GM13976 (cell line): Measurements from ENCODE around the gene FCN2.

ENCODE experiments used
- DNase-seq: peaks from one replicate; pipeline ENCODE4 v3.0.0; 2012; ENCODE audit warnings: low spot score
- in situ Hi-C: fragments of 300-500 bp; cut with MboI; formaldehyde crosslinking; loops from one replicate; pipeline ENCODE4 v1.12.0; 2022; ENCODE audit warnings: low sequenced_read_pairs, mixed read lengths, inconsistent platforms; ENCODE audit not compliant: unreplicated experiment
- TF ChIP-seq, protein P1 (sequence below): IDR thresholded peaks from 2 replicates; pipeline ENCODE4 v1.5.1; 2012; ENCODE audit warnings: borderline replicate concordance, mild to moderate bottlenecking; ENCODE audit not compliant: insufficient read depth; ENCODE audit errors: extremely low read depth, missing control alignments, control extremely low read depth

The FCN2 gene

DNA sequence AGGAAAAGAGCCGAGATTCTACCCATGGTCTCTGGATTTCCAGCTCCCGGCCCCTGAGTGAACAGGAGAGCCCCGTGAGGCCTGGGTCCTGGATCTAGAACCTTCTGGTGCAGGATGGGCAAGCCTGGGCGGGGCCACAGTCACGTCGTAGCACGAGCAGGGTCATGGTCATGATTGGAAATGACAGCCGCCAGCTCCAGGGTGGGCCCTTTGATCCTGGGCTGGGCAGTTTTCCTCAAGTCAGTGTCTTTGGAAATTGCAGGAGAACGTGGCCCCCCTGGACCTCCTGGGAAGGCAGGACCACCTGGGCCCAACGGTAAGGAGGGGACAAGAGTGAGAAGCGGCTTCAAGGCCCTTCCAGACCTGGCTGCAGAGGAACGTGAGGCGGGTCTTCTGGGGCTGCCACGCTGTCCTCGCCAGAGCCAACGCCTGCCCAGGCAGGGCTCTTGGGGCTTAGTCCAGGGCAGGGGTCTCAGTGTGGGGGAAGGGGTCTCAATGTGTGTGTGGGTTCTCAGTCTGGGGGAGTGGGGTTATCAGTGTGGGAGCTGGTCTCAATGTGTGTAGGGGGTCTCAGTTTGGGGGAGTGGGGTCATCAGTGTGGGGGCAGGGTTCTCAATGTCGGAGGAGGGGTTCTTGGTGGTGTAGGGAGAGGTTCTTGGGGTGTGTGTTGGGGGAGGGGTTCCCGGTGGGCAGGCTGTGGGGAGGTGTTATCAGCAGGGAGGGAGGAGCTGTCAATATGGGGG, 2.6 kb downstream of the FCN2 start:
- TF ChIP-seq, protein P1, sequence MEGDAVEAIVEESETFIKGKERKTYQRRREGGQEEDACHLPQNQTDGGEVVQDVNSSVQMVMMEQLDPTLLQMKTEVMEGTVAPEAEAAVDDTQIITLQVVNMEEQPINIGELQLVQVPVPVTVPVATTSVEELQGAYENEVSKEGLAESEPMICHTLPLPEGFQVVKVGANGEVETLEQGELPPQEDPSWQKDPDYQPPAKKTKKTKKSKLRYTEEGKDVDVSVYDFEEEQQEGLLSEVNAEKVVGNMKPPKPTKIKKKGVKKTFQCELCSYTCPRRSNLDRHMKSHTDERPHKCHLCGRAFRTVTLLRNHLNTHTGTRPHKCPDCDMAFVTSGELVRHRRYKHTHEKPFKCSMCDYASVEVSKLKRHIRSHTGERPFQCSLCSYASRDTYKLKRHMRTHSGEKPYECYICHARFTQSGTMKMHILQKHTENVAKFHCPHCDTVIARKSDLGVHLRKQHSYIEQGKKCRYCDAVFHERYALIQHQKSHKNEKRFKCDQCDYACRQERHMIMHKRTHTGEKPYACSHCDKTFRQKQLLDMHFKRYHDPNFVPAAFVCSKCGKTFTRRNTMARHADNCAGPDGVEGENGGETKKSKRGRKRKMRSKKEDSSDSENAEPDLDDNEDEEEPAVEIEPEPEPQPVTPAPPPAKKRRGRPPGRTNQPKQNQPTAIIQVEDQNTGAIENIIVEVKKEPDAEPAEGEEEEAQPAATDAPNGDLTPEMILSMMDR: no peak
- in situ Hi-C loops: no loop called here
- no peak for DNase-seq

DNA sequence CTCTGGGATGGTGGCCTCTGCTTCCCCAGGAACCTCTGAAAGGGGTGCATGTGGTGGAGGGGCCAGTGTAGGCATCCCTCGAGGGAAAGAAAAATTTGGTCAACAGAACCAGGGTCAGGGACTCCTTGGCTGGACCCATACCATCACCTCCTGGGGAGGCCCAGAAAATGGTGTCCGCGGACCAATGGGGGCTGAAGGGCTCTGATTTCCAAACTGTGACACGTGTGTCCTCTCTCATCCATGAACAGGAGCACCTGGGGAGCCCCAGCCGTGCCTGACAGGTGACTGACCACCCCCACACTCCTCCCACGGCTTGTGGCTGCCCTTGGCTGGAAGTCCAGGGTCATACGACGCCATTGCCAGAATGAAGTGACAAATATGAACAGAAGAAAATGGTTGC, 3.9 kb downstream of the FCN2 start:
- TF ChIP-seq, protein P1: no peak
- no peak for DNase-seq
- in situ Hi-C loops: no loop called here

DNA sequence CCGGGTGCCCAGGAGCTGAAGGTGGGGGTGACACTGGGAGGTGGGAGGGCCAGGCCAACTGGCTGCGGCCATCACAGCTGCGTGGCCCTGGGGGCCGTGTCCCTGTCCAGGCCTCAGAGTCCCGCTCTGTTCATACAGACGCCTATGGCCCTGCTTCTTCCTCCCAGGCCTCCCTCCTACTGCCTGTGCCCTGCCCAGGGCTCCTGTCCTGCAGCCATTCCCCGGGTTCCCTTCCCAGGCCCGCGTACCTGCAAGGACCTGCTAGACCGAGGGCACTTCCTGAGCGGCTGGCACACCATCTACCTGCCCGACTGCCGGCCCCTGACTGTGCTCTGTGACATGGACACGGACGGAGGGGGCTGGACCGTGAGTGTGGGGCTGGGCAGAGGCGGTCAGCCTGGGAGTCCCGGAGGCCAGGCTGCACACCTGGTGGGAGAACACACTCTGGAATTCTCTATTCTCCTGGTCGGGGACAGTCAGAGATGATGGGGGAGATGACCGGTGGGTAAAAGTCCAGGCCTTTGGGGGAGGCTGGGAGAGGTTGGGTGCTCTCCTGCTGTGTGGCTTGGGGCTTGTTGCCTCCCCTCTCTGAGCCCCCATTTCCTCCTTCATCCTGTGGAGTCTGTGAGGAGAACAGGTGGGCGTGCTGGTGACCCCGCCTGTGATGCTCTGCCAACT, 4.5 kb downstream of the FCN2 start:
- DNase-seq: no peak
- TF ChIP-seq, protein P1: no peak
- in situ Hi-C loops: no loop called here

DNA sequence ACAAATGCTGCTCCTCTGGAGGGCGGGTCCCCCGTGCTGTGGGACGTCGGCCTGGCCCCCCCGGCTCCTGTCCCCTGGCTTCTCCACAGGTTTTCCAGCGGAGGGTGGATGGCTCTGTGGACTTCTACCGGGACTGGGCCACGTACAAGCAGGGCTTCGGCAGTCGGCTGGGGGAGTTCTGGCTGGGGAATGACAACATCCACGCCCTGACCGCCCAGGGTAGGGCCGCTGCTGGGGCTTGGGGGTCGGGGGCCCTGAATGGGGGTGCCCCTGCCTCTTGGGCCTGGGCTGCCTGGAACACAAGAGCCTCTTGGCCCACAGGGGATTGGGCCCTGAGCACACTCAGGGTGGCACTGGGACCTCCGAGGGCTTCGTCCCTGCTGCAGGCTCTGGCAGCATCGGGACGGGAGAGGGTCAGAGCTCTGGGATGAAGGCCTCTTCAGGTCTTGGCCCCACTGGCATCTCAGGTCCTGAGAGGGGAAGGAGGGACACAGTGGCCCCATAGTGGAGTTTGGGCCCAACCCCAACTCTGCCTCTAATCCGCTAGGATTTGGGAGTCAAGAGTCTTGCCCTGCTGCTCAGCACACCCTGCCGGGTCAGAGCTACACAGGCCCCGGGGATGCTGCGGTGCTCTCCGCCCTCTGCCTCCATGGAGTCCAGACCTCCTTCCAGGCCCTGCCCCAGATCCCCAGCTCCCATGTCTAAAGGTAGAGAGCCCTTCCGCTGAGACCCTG, 5.2 kb downstream of the FCN2 start:
- TF ChIP-seq, protein P1: no peak
- DNase-seq: no peak
- in situ Hi-C loops: no loop called here

DNA sequence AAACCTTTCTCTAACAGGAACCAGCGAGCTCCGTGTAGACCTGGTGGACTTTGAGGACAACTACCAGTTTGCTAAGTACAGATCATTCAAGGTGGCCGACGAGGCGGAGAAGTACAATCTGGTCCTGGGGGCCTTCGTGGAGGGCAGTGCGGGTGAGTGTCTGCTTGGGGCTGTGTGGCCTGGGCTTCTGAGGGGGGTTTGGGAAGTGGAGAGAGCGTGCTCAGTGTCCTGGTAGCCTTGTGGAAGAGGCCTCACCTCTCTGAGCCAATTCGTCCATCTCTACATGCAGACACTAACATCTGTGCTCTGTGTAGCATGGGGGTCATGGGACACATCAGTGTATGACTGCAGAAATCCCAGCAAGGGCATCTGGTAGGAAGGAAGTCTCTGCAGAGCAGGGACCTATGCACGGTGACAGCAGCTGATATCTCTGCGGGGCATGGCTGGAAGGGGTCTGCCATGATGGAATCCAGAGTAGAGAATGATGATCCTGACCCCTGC, 5.9 kb downstream of the FCN2 start:
- in situ Hi-C loops: no loop called here
- TF ChIP-seq, protein P1: no peak
- no peak for DNase-seq

DNA sequence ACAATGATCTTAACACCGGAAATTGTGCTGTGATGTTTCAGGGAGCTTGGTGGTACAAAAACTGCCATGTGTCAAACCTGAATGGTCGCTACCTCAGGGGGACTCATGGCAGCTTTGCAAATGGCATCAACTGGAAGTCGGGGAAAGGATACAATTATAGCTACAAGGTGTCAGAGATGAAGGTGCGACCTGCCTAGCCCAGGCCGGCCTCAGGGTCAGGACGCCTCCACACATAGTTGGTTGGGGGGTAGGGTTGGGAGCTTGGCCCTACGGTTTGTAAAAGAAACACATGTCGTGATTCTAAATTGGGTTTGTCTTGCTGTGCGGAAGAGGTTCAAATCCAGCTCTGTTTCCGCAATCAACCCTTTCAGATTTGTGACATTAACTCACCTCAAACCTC, 6.6 kb downstream of the FCN2 start:
- no peak for DNase-seq
- TF ChIP-seq, protein P1: no peak
- in situ Hi-C loops: no loop called here
